Liver (tissue), 9 donors: ENCODE results near the gene OPA3. TPM values are rescaled to one million over a fixed set of nuclear protein-coding genes. Genes with fewer than 3 reads are reported as not detected.

Source experiments
- DNase-seq: peaks from one replicate; pipeline ENCODE4 v3.0.0-alpha.2; 2017; ENCODE audit warnings: low spot score
- H3K27ac ChIP-seq, 2 donors: one replicate each; pipeline ENCODE4 v1.7.0; 2013; ENCODE audit warnings: inconsistent platforms in 2 of 2, low read length in 2 of 2, control low read depth in 1 of 2, low read depth in 1 of 2, mild to moderate bottlenecking in 1 of 2
- H3K27me3 ChIP-seq, 4 donors: one replicate each; pipeline versions ENCODE4 v1.6.1 to v1.7.0; 2013; ENCODE audit warnings: low read length in 3 of 4, inconsistent platforms in 1 of 4, mild to moderate bottlenecking in 1 of 4, moderate library complexity in 1 of 4; ENCODE audit not compliant: control insufficient read depth in 4 of 4, insufficient read depth in 4 of 4
- H3K36me3 ChIP-seq, 4 donors: one replicate each; pipeline versions ENCODE4 v1.6.1 to v1.7.0; 2013; ENCODE audit warnings: low read length in 3 of 4, mild to moderate bottlenecking in 3 of 4, low read depth in 1 of 4, moderate library complexity in 1 of 4; ENCODE audit not compliant: control insufficient read depth in 4 of 4, insufficient read depth in 3 of 4
- H3K4me1 ChIP-seq, 4 donors: one replicate each; pipeline versions ENCODE4 v1.6.1 to v1.7.0; 2013; ENCODE audit warnings: low read length in 3 of 4, mild to moderate bottlenecking in 3 of 4, moderate library complexity in 1 of 4; ENCODE audit not compliant: control insufficient read depth in 4 of 4, insufficient read depth in 4 of 4
- H3K4me3 ChIP-seq, 3 donors: one replicate each; pipeline versions ENCODE4 v1.6.1 to v1.7.0; 2013; ENCODE audit warnings: low read length in 3 of 3, control low read depth in 1 of 3, low read depth in 1 of 3, mild to moderate bottlenecking in 1 of 3
- H3K9ac ChIP-seq, 2 donors: one replicate each; pipeline ENCODE4 v1.7.0; 2013; ENCODE audit warnings: low read length in 2 of 2, mild to moderate bottlenecking in 2 of 2, moderate library complexity in 2 of 2, control low read depth in 1 of 2, low read depth in 1 of 2
- H3K9me3 ChIP-seq, 4 donors: one replicate each; pipeline versions ENCODE4 v1.6.1 to v1.7.0; 2013; ENCODE audit warnings: low read length in 3 of 4; ENCODE audit not compliant: control insufficient read depth in 4 of 4
- ATF3 ChIP-seq: IDR thresholded peaks from 2 replicates; pipeline ENCODE4 v1.6.1; 2016; ENCODE audit warnings: antibody characterized with exemption
- CTCF ChIP-seq: fragments of 150-350 bp; IDR thresholded peaks from 2 replicates; pipeline ENCODE4 v1.5.1; 2017; ENCODE audit warnings: improper control_type of control experiment, low read depth, low read length; ENCODE audit not compliant: missing input control
- EGR1 ChIP-seq, 2 donors: IDR thresholded peaks; 2 replicates each; pipeline ENCODE4 v1.6.1; 2016 to 2018; ENCODE audit warnings: antibody characterized with exemption in 2 of 2, low read depth in 2 of 2
- FOXA1 ChIP-seq: IDR thresholded peaks from 2 replicates; pipeline ENCODE4 v1.6.1; 2016; ENCODE audit warnings: antibody characterized with exemption
- FOXA2 ChIP-seq: IDR thresholded peaks from 2 replicates; pipeline ENCODE4 v1.6.1; 2016; ENCODE audit warnings: antibody characterized with exemption
- GABPA ChIP-seq, 2 donors: IDR thresholded peaks in 1 of 2; conservative IDR thresholded peaks in 1 of 2; 2 replicates each; pipeline ENCODE4 v1.6.1; 2016; ENCODE audit warnings: antibody characterized with exemption in 2 of 2, mild to moderate bottlenecking in 1 of 2, moderate library complexity in 1 of 2
- HNF4A ChIP-seq, 2 donors: conservative IDR thresholded peaks; 2 replicates each; pipeline ENCODE4 v1.6.1; 2016; ENCODE audit warnings: antibody characterized with exemption in 2 of 2, mild to moderate bottlenecking in 2 of 2
- HNF4G ChIP-seq: IDR thresholded peaks from 2 replicates; pipeline ENCODE4 v1.6.1; 2016; ENCODE audit warnings: antibody characterized with exemption
- JUND ChIP-seq, 2 donors: IDR thresholded peaks; 2 replicates each; pipeline ENCODE4 v1.6.1; 2016; ENCODE audit warnings: antibody characterized with exemption in 2 of 2
- MAX ChIP-seq: IDR thresholded peaks from 2 replicates; pipeline ENCODE4 v1.6.1; 2016; ENCODE audit warnings: antibody characterized with exemption
- SP1 ChIP-seq: IDR thresholded peaks from 2 replicates; pipeline ENCODE4 v1.6.1; 2018; ENCODE audit warnings: antibody characterized with exemption, mild to moderate bottlenecking
- TAF1 ChIP-seq: conservative IDR thresholded peaks from 2 replicates; pipeline ENCODE4 v1.6.1; 2016; ENCODE audit warnings: antibody characterized with exemption, mild to moderate bottlenecking
- YY1 ChIP-seq: IDR thresholded peaks from 2 replicates; pipeline ENCODE4 v1.6.1; 2016; ENCODE audit warnings: antibody characterized with exemption, mild to moderate bottlenecking
- ZBTB33 ChIP-seq: IDR thresholded peaks from 2 replicates; pipeline ENCODE4 v1.6.1; 2016; ENCODE audit warnings: antibody characterized with exemption
- WGBS: extraction: QIAGEN DNeasy Blood & Tissue Kit; methylation state at CpG from one replicate; pipeline ENCODE4 v1.1.7; 2013; 5-methylcytosine and 5-hydroxymethylcytosine counted together
- polyA plus RNA-seq, 2 donors: library from polyadenylated mRNA; stranded (reverse) in 1 of 2; unstranded in 1 of 2; fragments of 200-250 nt in 1 of 2; fragments of >200 nt in 1 of 2; fragmentation: Nextera tagmentation in 1 of 2; extraction: Ambion mirVana in 1 of 2; gene quantifications; one replicate each; pipeline versions ENCODE4 v1.2.1 to v1.2.3, GENCODE V29; 2013 to 2015
- total RNA-seq, 2 donors: library from RNA; depleted of rRNA; stranded (reverse); fragments of >200 nt; gene quantifications; one replicate each; pipeline ENCODE4 v1.2.3, GENCODE V29; 2014
- donor health status: healthy.
- donor health status: healthy.
- donor health status: healthy.
- donor health status: healthy.
- donor health status: healthy.

The OPA3 gene
- total and polyA plus RNA-seq, 4 donors, result 3.8 to 9.4 (median 6.2) TPM

- DNase-seq, result no peak
- H3K9ac ChIP-seq, result no peak overlapping the region
- no peak overlapping the region for H3K4me3 ChIP-seq
- H3K27ac ChIP-seq, result no peak overlapping the region
- 89% methylated on average over 24 of the region's 24 CpGs for WGBS
- H3K27me3 ChIP-seq, result no peaks in the 10 kb centered on the region
- no peaks in the 10 kb centered on the region for H3K9me3 ChIP-seq
- TF ChIP-seq TAF1, result no peak
- no peak for TF ChIP-seq ATF3
- no peak for TF ChIP-seq EGR1 (IDR thresholded peaks at IDR 0.05; ENCODE audit: low read depth in 2 of 2)
- TF ChIP-seq ZBTB33, result no peak
- no peak for TF ChIP-seq JUND (IDR thresholded peaks at IDR 0.05)
- TF ChIP-seq GABPA (IDR thresholded peaks at IDR 0.05 in 1 of 2, conservative IDR thresholded peaks at IDR 0.05 in 1 of 2), result no peak
- no peak for TF ChIP-seq YY1
- no peak for TF ChIP-seq FOXA1
- TF ChIP-seq CTCF, result no peak
- no peak for TF ChIP-seq SP1
- peaks cover 3 to 13% (median 9%) of the 10 kb centered on the region in 4 donors for H3K4me1 ChIP-seq
- H3K36me3 ChIP-seq, result peaks cover 6 to 31% (median 16%) of the 10 kb centered on the region in 4 donors
These were observed 62.3 kb downstream of the OPA3 start for GRCh38 chr19:45522010-45522941.

GRCh38 chr19:45518469-45518826 is 66.2 kb downstream of the OPA3 start:
- no peak overlapping the region for H3K9ac ChIP-seq
- no peak overlapping the region for H3K27ac ChIP-seq
- H3K4me3 ChIP-seq, result no peak overlapping the region
- DNase-seq, result no peak
- peaks cover 12 to 21% (median 17%) of the 10 kb centered on the region in 4 donors for H3K4me1 ChIP-seq
- TF ChIP-seq JUND (IDR thresholded peaks at IDR 0.05) (no peak), MAX (no peak), HNF4A (conservative IDR thresholded peaks at IDR 0.05) (no peak), TAF1 (no peak), FOXA2 (no peak), FOXA1 (no peak), HNF4G (no peak), GABPA (IDR thresholded peaks at IDR 0.05 in 1 of 2, conservative IDR thresholded peaks at IDR 0.05 in 1 of 2) (no peak), ZBTB33 (no peak), EGR1 (IDR thresholded peaks at IDR 0.05; ENCODE audit: low read depth in 2 of 2) (no peak)
- H3K9me3 ChIP-seq, result no peaks in the 10 kb centered on the region
- H3K36me3 ChIP-seq, result peaks cover 6 to 24% (median 15%) of the 10 kb centered on the region in 4 donors
- WGBS, result 49% methylated on average over 7 of the region's 7 CpGs
- no peaks in the 10 kb centered on the region for H3K27me3 ChIP-seq
